Motor neuron (in vitro differentiated cells): ENCODE results near the gene ST8SIA5. TPM values are rescaled to one million over a fixed set of nuclear protein-coding genes. Genes with fewer than 3 reads are reported as not detected.

Source experiments
- ATAC-seq, 8 experiments: fragments of 200-7000 bp; cut with Tn5 transposase; replicated peaks in 6 of 8; 2 replicates each; pipeline ENCODE4 v1.8.0; 2021; ENCODE audit warnings: mild to moderate bottlenecking in 8 of 8, moderate library complexity in 8 of 8
- H3K27ac ChIP-seq, 2 donors: fragments of 250-450 bp; sonication (Bioruptor Pico); 2 replicates each; pipeline ENCODE4 v1.9.0; 2021; ENCODE audit warnings: antibody characterized with exemption in 2 of 2, mild to moderate bottlenecking in 2 of 2, moderate library complexity in 1 of 2
- H3K4me1 ChIP-seq, 2 donors: fragments of 250-450 bp; sonication (Bioruptor Pico); replicated peaks in 1 of 2; 2 replicates each; pipeline ENCODE4 v1.6.1; 2021; ENCODE audit warnings: antibody characterized with exemption in 2 of 2, mild to moderate bottlenecking in 2 of 2, moderate library complexity in 1 of 2
- H3K4me3 ChIP-seq, 5 donors: fragments of 250-450 bp; sonication (Bioruptor Pico); 2 replicates each; pipeline ENCODE4 v1.9.0; 2021; ENCODE audit warnings: antibody characterized with exemption in 5 of 5, mild to moderate bottlenecking in 5 of 5, moderate library complexity in 4 of 5
- WGBS, 10 experiments: fragments of 450-650 bp; shearing (Covaris generic); methylation state at CpG; one replicate each; pipeline ENCODE4 v1.0.0; 2022; 5-methylcytosine and 5-hydroxymethylcytosine counted together
- in situ Hi-C, 9 experiments: fragments of 400-800 bp; cut with MboI; loops; one replicate each; pipeline ENCODE4 v1.15.0; 2021; ENCODE audit warnings: low sequenced_read_pairs in 9 of 9, low pct_unique_long_range_greater_than_20kb in 2 of 9; ENCODE audit not compliant: unreplicated experiment in 9 of 9
- total RNA-seq, 8 experiments: library from RNA; unstranded; fragments of 300-600 nt; gene quantifications; 2 replicates each; pipeline versions ENCODE4 v1.2.3 to v1.2.4, GENCODE V29; 2022

ST8SIA5 gene
- total RNA-seq, 8 experiments from 2014 or later = 0.10 to 2.8 (median 0.88) TPM

- no peak overlapping the region for H3K4me3 ChIP-seq
- ATAC-seq = no peak
- no peak overlapping the region for H3K27ac ChIP-seq
- WGBS, 10 experiments = 30 to 100% (median 86%) methylated on average over 2 to 5 of the region's 7 CpGs; no CpG with 5 or more reads in 5 of the 10 experiments
- in situ Hi-C loops = no loop called here
- H3K4me1 ChIP-seq = no peaks in the 10 kb centered on the region
These were observed 36.8 kb downstream of the ST8SIA5 start for GRCh38 chr18:46720092-46720491.

- no peak for ATAC-seq
- in situ Hi-C loops = no loop called here
- Histone ChIP-seq H3K27ac (no peak overlapping the region), H3K4me1 (no peaks in the 10 kb centered on the region), H3K4me3 (no peak overlapping the region)
- 14 to 95% (median 54%) methylated on average over 1 to 5 of the region's 5 CpGs for WGBS, 10 experiments
These were observed 37.5 kb downstream of the ST8SIA5 start for GRCh38 chr18:46719388-46719787.

- ATAC-seq = peak in 2 of 8 experiments; percentile 47 to 73
- in situ Hi-C loops = no loop called here
- H3K4me3 ChIP-seq = no peak overlapping the region
These were observed 38.1 kb downstream of the ST8SIA5 start for GRCh38 chr18:46718501-46719341.

DNA sequence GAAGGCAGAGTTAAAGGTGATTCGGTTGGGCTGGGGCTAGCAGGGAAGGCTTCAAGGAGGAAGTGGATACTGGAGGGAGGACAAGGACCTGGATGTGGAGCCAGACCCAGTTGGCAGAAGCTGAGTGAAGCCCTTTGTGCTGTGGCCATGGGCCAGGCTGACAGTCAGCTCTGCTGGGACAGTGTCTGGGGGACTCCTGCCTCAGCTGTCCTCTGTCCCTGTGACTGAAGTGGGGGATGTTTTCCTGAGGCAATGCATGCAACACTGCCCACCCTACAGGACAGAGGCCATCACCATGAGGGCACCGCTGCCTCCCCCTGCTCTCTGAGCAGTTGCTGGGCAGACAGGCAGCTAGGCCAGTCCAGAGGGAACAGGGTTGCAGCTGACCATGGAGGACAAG is 40.0 kb downstream of the ST8SIA5 start:
- WGBS, 10 experiments = 20 to 100% (median 60%) methylated on average over 1 of the region's 2 CpGs; no CpG with 5 or more reads in 5 of the 10 experiments
- no peak overlapping the region for H3K27ac ChIP-seq
- in situ Hi-C loops = no loop called here
- ATAC-seq = no peak
- no peak overlapping the region for H3K4me3 ChIP-seq
- peaks cover 7 to 10% of the 10 kb centered on the region in 2 donors for H3K4me1 ChIP-seq

More at GRCh38 chr18:46718501-46719341, 38.1 kb downstream of the ST8SIA5 start:
- 0 to 66% (median 20%) methylated on average over 1 to 8 of the region's 10 CpGs for WGBS, 10 experiments
- Histone ChIP-seq H3K27ac (no peak overlapping the region), H3K4me1 (no peaks in the 10 kb centered on the region)

- in situ Hi-C loops = no loop called here
- 44 to 100% (median 67%) methylated on average over 1 to 3 of the region's 5 CpGs; no CpG with 5 or more reads in 5 of the 10 experiments for WGBS, 10 experiments
These were observed 40.5 kb downstream of the ST8SIA5 start for GRCh38 chr18:46716336-46716735.

GRCh38 chr18:46715062-46715461 is 41.8 kb downstream of the ST8SIA5 start:
- no peak for ATAC-seq
- in situ Hi-C loops = no loop called here
- 0 to 54% (median 33%) methylated on average over 3 to 5 of the region's 5 CpGs; no CpG with 5 or more reads in 5 of the 10 experiments for WGBS, 10 experiments
- Histone ChIP-seq H3K4me3 (no peak overlapping the region), H3K27ac (no peak overlapping the region), H3K4me1 (peaks cover 12 to 13% of the 10 kb centered on the region in 2 donors)

More at GRCh38 chr18:46716336-46716735, 40.5 kb downstream of the ST8SIA5 start:
- no peak overlapping the region for H3K4me3 ChIP-seq
- ATAC-seq = no peak
- peaks cover 12 to 13% of the 10 kb centered on the region in 2 donors for H3K4me1 ChIP-seq
- no peak overlapping the region for H3K27ac ChIP-seq

DNA sequence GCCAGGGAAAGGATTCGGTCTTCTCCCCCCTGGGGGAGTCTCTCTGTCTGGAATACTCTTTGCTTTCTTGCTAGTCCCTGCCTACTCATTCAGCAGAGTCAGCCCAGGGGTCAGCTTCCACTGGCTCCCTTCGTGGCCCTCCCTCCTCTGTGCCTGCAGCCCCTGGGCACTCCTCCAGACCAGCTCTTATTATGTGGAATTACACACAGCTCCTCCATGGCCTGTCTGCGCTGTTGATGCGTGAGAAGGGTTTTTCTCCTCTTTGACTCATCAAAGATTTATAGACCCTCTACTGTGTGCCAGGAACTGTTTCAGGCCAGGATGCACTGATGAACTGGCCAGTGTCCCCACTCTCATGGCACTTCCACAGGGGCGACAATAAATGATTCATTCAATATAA is 44.4 kb downstream of the ST8SIA5 start:
- 0 to 50% (median 41%) methylated on average over 1 to 2 of the region's 5 CpGs; no CpG with 5 or more reads in 4 of the 10 experiments for WGBS, 10 experiments
- Histone ChIP-seq H3K4me3 (no peak overlapping the region), H3K4me1 (peaks cover 12 to 13% of the 10 kb centered on the region in 2 donors), H3K27ac (no peak overlapping the region)
- in situ Hi-C loops = no loop called here
- peak; percentile 18 to 94 (median 83) for ATAC-seq

GRCh38 chr18:46711444-46711863 is 45.4 kb downstream of the ST8SIA5 start:
- Histone ChIP-seq H3K4me3 (no peak overlapping the region), H3K4me1 (peaks cover 12 to 13% of the 10 kb centered on the region in 2 donors), H3K27ac (peak overlapping the region; percentile 22 to 33)
- in situ Hi-C loops = no loop called here
- 0 to 67% (median 45%) methylated on average over 1 to 7 of the region's 11 CpGs; no CpG with 5 or more reads in 4 of the 10 experiments for whole genome bisulfite sequencing, 10 experiments
- ATAC-seq = peak in 5 of 8 experiments; percentile 33 to 78 (median 48)

DNA sequence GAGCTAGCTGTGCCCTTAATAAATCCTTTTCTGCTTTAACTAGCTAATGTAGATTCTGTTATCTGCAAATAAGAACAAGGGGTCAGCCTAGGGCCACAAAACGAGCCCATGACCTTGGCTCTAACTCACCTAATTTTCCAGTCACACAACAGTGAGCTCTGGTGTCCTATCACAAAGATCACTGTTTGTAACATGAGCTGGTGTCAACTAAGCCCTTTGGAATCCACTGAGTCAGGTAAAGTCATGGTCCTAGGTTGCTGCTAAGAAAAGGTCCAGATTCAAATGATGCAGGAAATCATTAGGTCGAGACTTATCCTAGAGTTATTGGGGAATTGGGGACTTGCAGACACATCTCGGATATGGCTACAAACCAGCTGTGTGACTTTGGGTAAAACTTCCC is 49.9 kb downstream of the ST8SIA5 start:
- in situ Hi-C loops = no loop called here
- no peak overlapping the region for H3K27ac ChIP-seq
- H3K4me3 ChIP-seq = no peak overlapping the region
- peaks cover 9 to 10% of the 10 kb centered on the region in 2 donors for H3K4me1 ChIP-seq
- no peak for ATAC-seq
- 14 to 94% (median 75%) methylated on average over 1 to 2 of the region's 3 CpGs; no CpG with 5 or more reads in 5 of the 10 experiments for WGBS, 10 experiments

- Histone ChIP-seq H3K4me1 (peaks cover 7% of the 10 kb centered on the region in 2 donors), H3K4me3 (no peak overlapping the region), H3K27ac (no peak overlapping the region)
- ATAC-seq = peak in 6 of 8 experiments; percentile 41 to 95 (median 91)
- WGBS, 10 experiments = 0 to 100% (median 47%) methylated on average over 1 to 4 of the region's 5 CpGs; no CpG with 5 or more reads in 2 of the 10 experiments
- in situ Hi-C loops = no loop called here
These were observed 51.3 kb downstream of the ST8SIA5 start for GRCh38 chr18:46705521-46705920.

DNA sequence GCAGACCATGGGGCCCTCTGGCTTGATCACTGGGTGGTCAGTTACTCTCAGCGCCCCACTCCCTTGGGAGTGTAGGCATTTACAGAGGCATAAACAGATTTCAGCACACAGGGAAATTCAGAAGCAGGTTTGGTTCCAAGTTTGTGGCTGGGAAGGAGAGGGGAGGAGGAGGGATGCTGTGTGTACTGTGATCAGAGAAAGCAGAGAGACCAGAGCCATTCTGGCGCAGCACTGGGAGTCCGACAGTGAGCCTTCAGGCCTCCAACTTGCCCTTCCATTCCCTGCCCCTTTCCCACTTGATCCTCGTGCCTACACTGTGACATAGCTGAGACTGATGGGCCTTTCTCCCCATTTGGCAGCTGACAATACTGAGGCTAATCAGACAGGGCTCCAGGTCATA is 52.0 kb downstream of the ST8SIA5 start:
- Histone ChIP-seq H3K4me3 (no peak overlapping the region), H3K4me1 (peaks cover 13 to 14% of the 10 kb centered on the region in 2 donors), H3K27ac (no peak overlapping the region)
- in situ Hi-C loops = no loop called here
- ATAC-seq = no peak
- WGBS, 10 experiments = 0 to 80% (median 29%) methylated on average over 1 of the region's 4 CpGs; no CpG with 5 or more reads in 7 of the 10 experiments

DNA sequence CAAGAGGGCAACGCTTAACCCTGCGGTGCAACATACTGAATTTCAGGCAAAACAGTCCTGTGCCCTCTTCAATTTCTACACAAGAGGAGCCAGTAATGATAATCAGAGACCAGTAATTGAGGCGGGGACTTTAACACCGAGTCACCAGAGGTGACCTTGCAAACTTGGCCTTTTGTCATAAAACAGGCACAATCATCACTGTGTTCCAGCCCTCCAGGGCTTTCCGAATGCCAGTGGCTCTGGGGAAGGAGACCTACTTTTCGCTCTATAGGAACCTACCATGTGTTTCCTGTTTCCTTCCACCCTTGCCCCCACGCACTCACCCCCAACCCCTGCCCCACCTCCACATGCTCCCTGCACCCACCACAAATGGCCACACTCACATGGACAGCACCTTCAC is 52.7 kb downstream of the ST8SIA5 start:
- H3K27ac ChIP-seq = no peak overlapping the region
- peaks cover 13 to 14% of the 10 kb centered on the region in 2 donors for H3K4me1 ChIP-seq
- no peak overlapping the region for H3K4me3 ChIP-seq
- WGBS, 10 experiments = 33 to 100% (median 85%) methylated on average over 1 to 4 of the region's 7 CpGs; no CpG with 5 or more reads in 3 of the 10 experiments
- no peak for ATAC-seq
- in situ Hi-C loops = no loop called here

- Histone ChIP-seq H3K4me1 (peaks cover 13 to 14% of the 10 kb centered on the region in 2 donors), H3K4me3 (no peak overlapping the region), H3K27ac (no peak overlapping the region)
- no peak for ATAC-seq
- 0 to 96% methylated on average over 1 to 4 of the region's 6 CpGs; no CpG with 5 or more reads in 8 of the 10 experiments for WGBS, 10 experiments
- in situ Hi-C loops = no loop called here
These were observed 54.4 kb downstream of the ST8SIA5 start for GRCh38 chr18:46702471-46702870.
